PFSK-1 (cell line): ENCODE data around the gene FASN.

Experiments
- FOXP2 ChIP-seq: optimal IDR thresholded peaks from 2 replicates; pipeline ENCODE3; 2011; ENCODE audit warnings: borderline replicate concordance, control low read depth, inconsistent platforms; ENCODE audit not compliant: insufficient read depth; ENCODE audit errors: extremely low read length, extremely low read depth
- POLR2AphosphoS5 ChIP-seq: IDR thresholded peaks from 2 replicates; pipeline ENCODE4 v1.6.1; 2012; ENCODE audit warnings: low read depth, mild to moderate bottlenecking, control low read depth, low read length, moderate library complexity
- REST ChIP-seq, 2 experiments: IDR thresholded peaks; 2 replicates each; pipeline versions ENCODE4 v1.6.1 to v1.8.0; 2011 to 2012; ENCODE audit warnings: low read depth in 2 of 2, low read length in 2 of 2, control low read depth in 1 of 2, inconsistent platforms in 1 of 2, mild to moderate bottlenecking in 1 of 2, moderate library complexity in 1 of 2; ENCODE audit not compliant: insufficient read depth in 1 of 2
- SIN3A ChIP-seq: IDR thresholded peaks from 2 replicates; pipeline ENCODE4 v1.6.1; 2012; ENCODE audit warnings: mild to moderate bottlenecking, low read length, moderate library complexity, borderline replicate concordance; ENCODE audit not compliant: insufficient read depth
- TAF1 ChIP-seq: IDR thresholded peaks from 2 replicates; pipeline ENCODE4 v1.6.1; 2012; ENCODE audit warnings: low read length, control low read depth, borderline replicate concordance; ENCODE audit not compliant: insufficient read depth

FASN gene

GRCh38 chr17:82104797-82105416 lies 6.9 kb upstream of the FASN start:
- TF ChIP-seq REST (IDR thresholded peaks at IDR 0.05; ENCODE audit: insufficient read depth in 1 of 2, low read depth in 2 of 2, low read length in 2 of 2) = no peak
- TF ChIP-seq SIN3A = no peak
- no peak for TF ChIP-seq FOXP2
- TF ChIP-seq POLR2AphosphoS5 = no peak
- no peak for TF ChIP-seq TAF1

GRCh38 chr17:82103553-82104451 lies 5.8 kb upstream of the FASN start:
- TF ChIP-seq POLR2AphosphoS5 (no peak), FOXP2 (no peak), SIN3A (no peak), REST (IDR thresholded peaks at IDR 0.05; ENCODE audit: insufficient read depth in 1 of 2, low read depth in 2 of 2, low read length in 2 of 2) (no peak), TAF1 (no peak)

- TF ChIP-seq POLR2AphosphoS5 (no peak), FOXP2 (no peak), TAF1 (no peak)
Measured at GRCh38 chr17:82101767-82102679, 4.0 kb upstream of the FASN start.

GRCh38 chr17:82101301-82101715 lies 3.3 kb upstream of the FASN start:
- TF ChIP-seq POLR2AphosphoS5 = no peak
- TF ChIP-seq TAF1 = no peak
- no peak for TF ChIP-seq FOXP2
- TF ChIP-seq SIN3A = no peak
- TF ChIP-seq REST (IDR thresholded peaks at IDR 0.05; ENCODE audit: insufficient read depth in 1 of 2, low read depth in 2 of 2, low read length in 2 of 2) = no peak

GRCh38 chr17:82100502-82101298 lies 2.7 kb upstream of the FASN start:
- no peak for TF ChIP-seq TAF1
